Trophoblast cell (in vitro differentiated cells and primary cell): ENCODE results near the gene NSG1.
A peak's percentile ranks its signal among the peaks of the same experiment; 100 is the strongest.

Experiments used
- DNase-seq, 2 donors: peaks; one replicate each; pipeline ENCODE4 v3.0.0-alpha.2; 2016
- H2AFZ ChIP-seq: 2 replicates; pipeline ENCODE4 v1.6.1; 2013; ENCODE audit warnings: low read length, moderate library complexity, mild to moderate bottlenecking; ENCODE audit not compliant: insufficient read depth, poor library complexity
- H2AK5ac ChIP-seq: 2 replicates; pipeline ENCODE4 v1.6.1; 2013; ENCODE audit warnings: mild to moderate bottlenecking, low read length
- H2BK120ac ChIP-seq: 2 replicates; pipeline ENCODE4 v1.6.1; 2013; ENCODE audit warnings: low read length, mild to moderate bottlenecking, moderate library complexity; ENCODE audit not compliant: insufficient read depth, poor library complexity
- H2BK12ac ChIP-seq: 2 replicates; pipeline ENCODE4 v1.6.1; 2013; ENCODE audit warnings: mild to moderate bottlenecking, low read length, moderate library complexity
- H2BK5ac ChIP-seq: 2 replicates; pipeline ENCODE4 v1.6.1; 2013; ENCODE audit warnings: low read length, low read depth, moderate library complexity, mild to moderate bottlenecking; ENCODE audit not compliant: poor library complexity
- H3K14ac ChIP-seq: 2 replicates; pipeline ENCODE4 v1.6.1; 2013; ENCODE audit warnings: mild to moderate bottlenecking, low read length
- H3K18ac ChIP-seq: 2 replicates; pipeline ENCODE4 v1.6.1; 2013; ENCODE audit warnings: mild to moderate bottlenecking, low read length
- H3K23ac ChIP-seq: 2 replicates; pipeline ENCODE4 v1.6.1; 2013; ENCODE audit warnings: low read length
- H3K27ac ChIP-seq: 2 replicates; pipeline ENCODE4 v1.5.1; 2013; ENCODE audit warnings: low read depth, mild to moderate bottlenecking, inconsistent platforms, low read length, moderate library complexity
- H3K27me3 ChIP-seq: 2 replicates; pipeline ENCODE4 v1.6.1; 2013; ENCODE audit warnings: inconsistent platforms, mild to moderate bottlenecking, low read length, moderate library complexity; ENCODE audit not compliant: insufficient read depth
- H3K36me3 ChIP-seq, 2 experiments: 1 replicate in 1 of 2; 2 replicates in 1 of 2; pipeline ENCODE4 v1.6.1; 2013; ENCODE audit warnings: low read length in 2 of 2, mild to moderate bottlenecking in 2 of 2, moderate library complexity in 1 of 2; ENCODE audit not compliant: insufficient read depth in 2 of 2, control insufficient read depth in 1 of 2
- H3K4ac ChIP-seq: 2 replicates; pipeline ENCODE4 v1.6.1; 2013; ENCODE audit warnings: low read depth, mild to moderate bottlenecking, low read length, moderate library complexity
- H3K4me1 ChIP-seq, 2 experiments: 1 replicate in 1 of 2; 2 replicates in 1 of 2; pipeline ENCODE4 v1.6.1; 2013; ENCODE audit warnings: low read length in 2 of 2, mild to moderate bottlenecking in 2 of 2, moderate library complexity in 1 of 2; ENCODE audit not compliant: insufficient read depth in 2 of 2, control insufficient read depth in 1 of 2
- H3K4me2 ChIP-seq: 2 replicates; pipeline ENCODE4 v1.6.1; 2013; ENCODE audit warnings: inconsistent platforms, mild to moderate bottlenecking, low read length, moderate library complexity
- H3K4me3 ChIP-seq: 2 replicates; pipeline ENCODE4 v1.5.1; 2013; ENCODE audit warnings: mild to moderate bottlenecking, low read depth, low read length, inconsistent platforms
- H3K79me1 ChIP-seq: one replicate; pipeline ENCODE4 v1.6.1; 2013; ENCODE audit warnings: low read length
- H3K79me2 ChIP-seq: 2 replicates; pipeline ENCODE4 v1.6.1; 2013; ENCODE audit warnings: low read length, mild to moderate bottlenecking; ENCODE audit not compliant: control insufficient read depth, insufficient read depth, poor library complexity
- H3K9ac ChIP-seq: 2 replicates; pipeline ENCODE4 v1.6.1; 2013; ENCODE audit warnings: mild to moderate bottlenecking, low read length
- H3K9me3 ChIP-seq: 2 replicates; pipeline ENCODE4 v1.6.1; 2013; ENCODE audit warnings: low read depth, mild to moderate bottlenecking, control low read depth, inconsistent platforms, low read length; ENCODE audit not compliant: insufficient read depth
- H4K12ac ChIP-seq: 2 replicates; pipeline ENCODE4 v1.6.1; 2013; ENCODE audit warnings: low read depth, mild to moderate bottlenecking, low read length, moderate library complexity
- H4K8ac ChIP-seq: 2 replicates; pipeline ENCODE4 v1.6.1; 2013; ENCODE audit warnings: low read depth, mild to moderate bottlenecking, low read length, moderate library complexity
- H4K91ac ChIP-seq: one replicate; pipeline ENCODE4 v1.6.1; 2013; ENCODE audit warnings: low read depth, mild to moderate bottlenecking, low read length, moderate library complexity
- WGBS: extraction: QIAGEN DNeasy Blood & Tissue Kit; methylation state at CpG from one replicate; pipeline ENCODE4 v1.1.7; 2013; ENCODE audit warnings: missing lambda C conversion rate; ENCODE audit not compliant: insufficient read length, insufficient coverage; ENCODE audit errors: extremely low coverage; 5-methylcytosine and 5-hydroxymethylcytosine counted together

Gene NSG1

GRCh38 chr4:4395849-4396627 lies 9.1 kb downstream of the NSG1 start:
- Histone ChIP-seq H3K4me3 (no peak overlapping the region), H2BK5ac (no peak overlapping the region), H3K27me3 (no peaks in the 10 kb centered on the region), H3K9ac (no peak overlapping the region), H3K27ac (no peak overlapping the region), H4K91ac (no peak overlapping the region), H2BK12ac (no peak overlapping the region), H2AFZ (no peak overlapping the region), H3K14ac (no peak overlapping the region), H3K23ac (no peak overlapping the region), H4K12ac (no peak overlapping the region), H3K18ac (peak overlapping the region; percentile 38), H3K4me1 (peaks cover 0 to 4% of the 10 kb centered on the region in 2 experiments), H2BK120ac (no peak overlapping the region), H2AK5ac (peak overlapping the region; percentile 40), H4K8ac (no peak overlapping the region), H3K79me1 (no peaks in the 10 kb centered on the region), H3K9me3 (no peaks in the 10 kb centered on the region), H3K36me3 (peaks cover 29 to 35% of the 10 kb centered on the region in 2 experiments), H3K79me2 (no peaks in the 10 kb centered on the region), H3K4ac (no peak overlapping the region), H3K4me2 (no peak overlapping the region)
- no CpG with 5 or more reads among the region's 26 CpGs for WGBS
- DNase-seq, result peak in 1 of 2 donors; percentile 19

GRCh38 chr4:4396628-4397440 lies 9.9 kb downstream of the NSG1 start:
- H3K4me1 ChIP-seq, result peaks cover 0 to 4% of the 10 kb centered on the region in 2 experiments
- H4K8ac ChIP-seq, result no peak overlapping the region
- H4K91ac ChIP-seq, result no peak overlapping the region
- DNase-seq, result no peak
- H2BK120ac ChIP-seq, result no peak overlapping the region
- no peak overlapping the region for H3K4ac ChIP-seq
- peaks cover 25 to 30% of the 10 kb centered on the region in 2 experiments for H3K36me3 ChIP-seq
- no peak overlapping the region for H3K23ac ChIP-seq
- H2BK5ac ChIP-seq, result no peak overlapping the region
- no peaks in the 10 kb centered on the region for H3K79me2 ChIP-seq
- no peak overlapping the region for H3K4me3 ChIP-seq
- H2BK12ac ChIP-seq, result no peak overlapping the region
- H3K18ac ChIP-seq, result no peak overlapping the region
- H3K9ac ChIP-seq, result no peak overlapping the region
- no peak overlapping the region for H3K14ac ChIP-seq
- H2AK5ac ChIP-seq, result peak overlapping the region; percentile 40
- no CpG with 5 or more reads among the region's 19 CpGs for WGBS
- no peaks in the 10 kb centered on the region for H3K79me1 ChIP-seq
- H3K27me3 ChIP-seq, result no peaks in the 10 kb centered on the region
- H4K12ac ChIP-seq, result no peak overlapping the region
- no peak overlapping the region for H2AFZ ChIP-seq
- no peaks in the 10 kb centered on the region for H3K9me3 ChIP-seq
- no peak overlapping the region for H3K27ac ChIP-seq
- H3K4me2 ChIP-seq, result no peak overlapping the region

- H3K27ac ChIP-seq, result no peak overlapping the region
- H3K4me3 ChIP-seq, result no peak overlapping the region
- no peak overlapping the region for H2BK12ac ChIP-seq
- peaks cover 0 to 4% of the 10 kb centered on the region in 2 experiments for H3K4me1 ChIP-seq
- H4K12ac ChIP-seq, result no peak overlapping the region
- no peak overlapping the region for H3K23ac ChIP-seq
- no peak overlapping the region for H2AFZ ChIP-seq
- no peak overlapping the region for H2BK120ac ChIP-seq
- no peak overlapping the region for H3K4me2 ChIP-seq
- no peak for DNase-seq
- no peak overlapping the region for H2BK5ac ChIP-seq
- H2AK5ac ChIP-seq, result no peak overlapping the region
- H3K79me1 ChIP-seq, result no peaks in the 10 kb centered on the region
- H3K9me3 ChIP-seq, result no peaks in the 10 kb centered on the region
- H3K27me3 ChIP-seq, result no peaks in the 10 kb centered on the region
- H4K8ac ChIP-seq, result no peak overlapping the region
- no peaks in the 10 kb centered on the region for H3K79me2 ChIP-seq
- H4K91ac ChIP-seq, result no peak overlapping the region
- H3K18ac ChIP-seq, result no peak overlapping the region
- no CpG with 5 or more reads among the region's 13 CpGs for WGBS
- no peak overlapping the region for H3K9ac ChIP-seq
- no peak overlapping the region for H3K14ac ChIP-seq
- H3K4ac ChIP-seq, result no peak overlapping the region
- peaks cover 20 to 24% of the 10 kb centered on the region in 2 experiments for H3K36me3 ChIP-seq
Observed at GRCh38 chr4:4397441-4397819, 10.5 kb downstream of the NSG1 start.

- no peak overlapping the region for H3K4me3 ChIP-seq
- no peak overlapping the region for H3K9ac ChIP-seq
- H3K23ac ChIP-seq, result no peak overlapping the region
- peaks cover 0 to 4% of the 10 kb centered on the region in 2 experiments for H3K4me1 ChIP-seq
- no peak overlapping the region for H2BK5ac ChIP-seq
- H2AK5ac ChIP-seq, result no peak overlapping the region
- H3K79me1 ChIP-seq, result no peaks in the 10 kb centered on the region
- H4K91ac ChIP-seq, result no peak overlapping the region
- no CpG with 5 or more reads among the region's 4 CpGs for WGBS
- H3K14ac ChIP-seq, result no peak overlapping the region
- no peak overlapping the region for H2BK12ac ChIP-seq
- H3K4me2 ChIP-seq, result no peak overlapping the region
- no peak overlapping the region for H2BK120ac ChIP-seq
- H3K27ac ChIP-seq, result no peak overlapping the region
- no peak overlapping the region for H3K4ac ChIP-seq
- no peaks in the 10 kb centered on the region for H3K9me3 ChIP-seq
- H4K12ac ChIP-seq, result no peak overlapping the region
- DNase-seq, result no peak
- no peak overlapping the region for H4K8ac ChIP-seq
- H3K27me3 ChIP-seq, result no peaks in the 10 kb centered on the region
- no peak overlapping the region for H3K18ac ChIP-seq
- no peaks in the 10 kb centered on the region for H3K79me2 ChIP-seq
- H3K36me3 ChIP-seq, result peaks cover 19 to 22% of the 10 kb centered on the region in 2 experiments
- H2AFZ ChIP-seq, result no peak overlapping the region
Observed at GRCh38 chr4:4398430-4398829, 11.5 kb downstream of the NSG1 start.
